GM18873 (cell line): ENCODE measurements around the gene PPP1CB.
A peak's percentile ranks its signal among the peaks of the same experiment; 100 is the strongest.

Experiments used
- ATAC-seq: cut with Tn5 transposase; IDR thresholded peaks from one replicate; pipeline ENCODE4 v1.9.1; 2021; ENCODE audit warnings: mild to moderate bottlenecking, moderate library complexity, moderate number of reproducible peaks; ENCODE audit not compliant: unreplicated experiment, low FRiP score

Gene PPP1CB

GRCh38 chr2:28751252-28751955 lies at the start of gene PPP1CB:
Gene PPP1CB, plus strand, starts transcription at chr2:28751830. Its CDS starts 295 bp downstream, at chr2:28752125.
- ATAC-seq, result peak; percentile 82

- no peak for ATAC-seq
Observed at GRCh38 chr2:28702415-28702861, 49.2 kb upstream of the PPP1CB start.

- ATAC-seq, result no peak
Observed at GRCh38 chr2:28702878-28703277, 48.8 kb upstream of the PPP1CB start.

- no peak for ATAC-seq
Observed at GRCh38 chr2:28704621-28705020, 47.0 kb upstream of the PPP1CB start.

- ATAC-seq, result no peak
Observed at GRCh38 chr2:28705751-28706440, 45.7 kb upstream of the PPP1CB start.

- ATAC-seq, result no peak
Observed at GRCh38 chr2:28707592-28707991, 44.0 kb upstream of the PPP1CB start.

DNA sequence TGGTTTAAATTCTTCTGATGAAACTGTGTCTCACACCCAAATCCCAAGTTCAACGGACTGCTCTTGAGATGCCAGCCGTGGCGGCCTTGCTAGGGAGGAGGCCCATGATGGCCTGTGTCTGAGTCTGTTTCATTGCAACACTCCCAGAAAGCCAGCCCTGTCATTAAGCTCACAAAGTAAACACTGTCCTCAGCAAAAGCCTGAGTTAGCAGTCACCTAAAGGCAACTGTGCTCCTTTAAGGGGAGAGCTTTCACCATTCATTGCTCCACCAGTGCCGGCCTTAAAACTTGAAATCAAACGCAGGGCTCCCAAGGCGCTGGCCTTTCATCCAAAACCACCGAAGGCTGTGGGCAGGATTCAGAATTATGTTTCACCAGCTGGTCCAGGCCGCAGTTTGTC lies 42.5 kb upstream of the PPP1CB start:
- no peak for ATAC-seq

GRCh38 chr2:28710545-28710944 lies 41.1 kb upstream of the PPP1CB start:
- ATAC-seq, result no peak

DNA sequence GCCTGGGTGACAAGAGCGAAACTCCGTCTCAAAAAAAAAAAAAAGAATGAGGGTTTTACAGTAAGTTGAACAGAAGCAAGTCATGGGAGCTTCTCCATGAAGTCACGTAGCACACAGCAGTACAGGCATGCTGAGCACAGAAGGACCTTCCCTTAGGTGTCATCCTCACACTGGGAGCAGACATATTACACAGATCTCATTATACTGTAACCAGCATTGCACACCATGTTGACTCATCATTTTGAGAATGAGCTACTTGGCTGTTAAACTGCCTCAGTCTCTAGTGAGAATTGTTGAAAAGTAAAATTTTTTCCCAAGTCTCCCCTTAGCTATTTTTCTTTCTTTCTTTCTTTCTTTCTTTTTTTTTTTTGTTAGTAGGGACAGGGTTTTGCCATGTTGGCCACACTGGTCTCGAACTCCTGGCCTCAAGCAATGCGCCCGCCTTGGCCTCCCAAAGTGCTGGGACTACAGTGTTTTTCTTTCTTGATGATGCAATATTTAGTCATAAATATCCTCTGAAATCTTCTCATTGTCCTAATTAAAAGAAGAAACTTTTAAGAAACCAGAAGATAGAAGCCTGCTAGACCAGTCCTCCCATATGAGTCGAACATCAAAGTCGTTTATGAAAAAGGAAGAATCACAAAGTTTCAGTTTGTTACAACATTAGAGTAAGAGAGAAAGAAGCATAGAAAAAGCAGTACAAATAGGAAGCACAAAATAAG lies 37.9 kb upstream of the PPP1CB start:
- no peak for ATAC-seq

DNA sequence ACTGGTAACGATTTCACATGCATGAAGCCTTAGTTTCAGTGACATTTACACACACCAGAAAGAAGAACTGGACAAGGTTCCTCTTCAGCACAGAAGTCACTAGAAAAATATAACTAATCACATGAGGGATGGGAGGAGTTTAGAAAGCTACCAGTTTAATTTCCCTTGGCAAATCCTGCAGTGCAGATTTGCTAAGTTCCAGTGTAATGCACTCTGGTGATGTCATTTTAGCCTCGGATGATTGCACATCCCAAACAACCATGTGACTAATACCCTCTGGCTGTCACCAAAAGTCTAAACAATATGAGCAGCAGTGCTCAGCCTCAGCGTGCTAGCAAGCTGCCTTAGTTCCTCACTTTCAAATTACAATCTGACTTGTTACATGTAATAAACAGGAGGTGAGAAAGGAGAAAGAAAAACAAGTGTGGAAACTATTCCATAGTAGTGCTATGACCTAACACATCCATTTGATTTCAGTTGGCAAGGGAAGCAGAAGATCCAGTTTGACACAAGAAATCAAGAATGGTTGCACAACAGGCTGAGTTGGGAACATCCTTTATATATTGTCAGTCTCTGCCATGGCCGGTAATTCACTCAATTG lies 35.3 kb upstream of the PPP1CB start:
- ATAC-seq, result no peak

DNA sequence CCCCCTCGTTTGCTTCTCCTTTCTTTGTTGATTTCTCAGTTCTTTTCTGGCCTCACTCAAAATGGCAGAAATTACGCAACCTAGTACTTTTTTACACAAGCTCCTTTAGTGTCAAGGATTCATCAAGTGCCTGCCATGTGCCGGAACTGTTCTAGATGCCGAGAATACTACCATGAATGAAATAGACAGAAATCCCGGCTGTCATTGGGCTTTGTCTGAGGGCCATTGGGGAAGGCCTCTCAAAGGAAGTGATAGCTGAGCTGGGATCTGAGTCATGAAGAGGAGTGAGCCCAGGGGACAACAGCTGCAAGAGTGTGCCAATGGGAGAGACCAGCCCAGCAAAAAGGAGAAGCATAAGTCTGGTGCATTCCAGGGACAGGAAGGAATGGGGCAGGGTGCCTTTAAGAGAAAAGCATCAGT lies 34.3 kb upstream of the PPP1CB start:
- ATAC-seq, result no peak

DNA sequence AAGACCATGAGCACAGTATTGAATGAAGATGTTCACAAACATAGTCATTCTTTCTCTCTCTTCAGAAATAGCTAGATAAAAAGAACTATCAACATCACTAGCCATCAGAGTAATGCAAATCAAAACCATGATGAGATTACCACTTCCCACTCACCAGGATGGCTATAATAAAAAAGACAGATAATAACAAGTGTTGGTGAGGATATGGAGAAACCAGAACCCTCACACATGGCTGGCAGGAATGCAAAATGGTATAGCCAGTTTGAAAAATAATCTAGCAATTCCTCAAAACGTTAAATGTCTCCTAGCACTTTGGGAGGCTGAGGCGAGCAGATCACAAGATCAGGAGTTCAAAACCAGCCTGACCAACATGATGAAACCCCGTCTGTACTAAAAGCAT lies 31.3 kb upstream of the PPP1CB start:
- ATAC-seq, result no peak

DNA sequence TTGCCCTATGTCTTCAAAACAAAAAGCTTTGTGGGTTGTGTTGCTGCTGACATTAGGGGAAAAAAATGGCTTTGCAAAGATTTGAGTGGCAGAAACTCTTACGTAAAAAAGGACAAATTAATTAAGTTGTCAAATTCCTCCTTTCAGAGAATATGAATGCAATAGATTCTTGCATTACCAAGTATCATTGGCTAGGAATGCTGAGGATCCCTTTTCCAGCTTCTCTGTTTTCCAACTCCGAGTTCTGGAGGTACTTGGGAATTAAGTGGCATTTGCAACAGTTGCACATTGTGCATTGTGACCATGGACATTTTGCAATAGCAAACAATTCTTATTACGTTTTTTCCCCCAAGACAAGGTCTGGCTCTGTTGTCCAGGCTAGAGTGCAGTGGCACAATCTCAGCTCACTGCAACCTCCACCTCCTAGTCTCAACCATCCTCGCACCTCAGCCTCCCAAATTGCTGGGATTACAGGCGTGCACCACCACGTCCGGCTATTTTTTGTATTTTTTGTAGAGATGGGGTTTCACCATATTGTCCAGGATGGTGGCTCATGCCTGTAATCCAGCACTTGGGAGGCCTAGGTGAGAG lies 29.9 kb upstream of the PPP1CB start:
- ATAC-seq, result no peak

DNA sequence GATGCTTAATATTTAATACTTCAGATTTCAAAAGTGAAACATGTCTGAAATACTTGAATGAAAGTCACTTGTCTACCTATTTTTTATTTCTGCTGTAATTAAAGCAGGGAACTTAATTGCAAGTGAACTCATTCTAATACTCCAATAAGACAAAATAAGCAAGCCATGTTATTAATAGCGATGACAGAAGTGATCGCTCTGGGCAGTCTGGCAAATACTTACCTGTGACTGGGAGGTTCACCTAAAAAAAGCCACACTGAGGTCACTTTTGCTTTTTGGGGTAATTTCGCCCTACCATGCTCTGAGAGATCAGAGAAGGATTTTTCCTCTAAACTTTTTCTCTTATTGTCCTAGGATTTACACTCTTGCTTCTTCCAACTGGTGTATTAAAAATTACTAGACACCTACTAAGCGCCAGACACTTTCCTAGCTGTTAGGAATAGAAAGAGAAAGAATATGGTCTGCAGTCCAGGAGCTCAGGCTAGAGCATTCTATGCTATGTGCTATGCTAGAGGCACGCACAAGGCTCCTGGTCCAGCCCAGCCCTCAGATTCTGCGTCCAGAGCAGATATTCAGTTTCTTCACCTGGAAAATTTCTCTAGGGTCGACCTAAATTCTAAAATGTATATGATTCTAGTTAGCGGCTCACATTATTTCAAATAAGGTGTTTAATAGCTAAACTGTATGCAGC lies 26.5 kb upstream of the PPP1CB start:
- ATAC-seq, result no peak

GRCh38 chr2:28726177-28726576 lies 25.5 kb upstream of the PPP1CB start:
- no peak for ATAC-seq

GRCh38 chr2:28729698-28730097 lies 21.9 kb upstream of the PPP1CB start:
- ATAC-seq, result no peak

DNA sequence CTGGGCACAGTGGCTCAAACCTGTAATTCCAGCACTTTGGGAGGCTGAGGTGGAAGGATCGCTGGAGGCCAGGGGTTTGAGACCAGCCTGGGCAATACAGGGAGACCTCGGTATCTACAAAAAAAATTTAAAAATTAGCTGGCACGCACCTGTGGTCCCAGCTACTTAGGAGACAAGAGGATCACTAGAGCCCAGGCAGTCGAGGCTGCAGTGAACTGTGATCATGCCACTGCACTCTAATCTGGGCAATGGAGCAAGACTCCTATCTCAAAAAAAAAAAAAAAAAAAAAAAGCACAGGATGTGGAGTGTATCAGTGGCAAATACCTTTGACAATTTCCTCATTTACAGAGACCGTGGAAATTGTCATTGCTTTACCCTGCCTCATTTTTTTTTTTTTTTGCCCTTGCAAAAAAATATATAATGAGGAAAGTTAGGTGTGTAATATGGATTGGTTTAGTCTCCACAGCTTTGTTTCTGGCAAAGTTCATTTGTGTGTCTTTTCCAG lies 20.9 kb upstream of the PPP1CB start:
- ATAC-seq, result no peak

DNA sequence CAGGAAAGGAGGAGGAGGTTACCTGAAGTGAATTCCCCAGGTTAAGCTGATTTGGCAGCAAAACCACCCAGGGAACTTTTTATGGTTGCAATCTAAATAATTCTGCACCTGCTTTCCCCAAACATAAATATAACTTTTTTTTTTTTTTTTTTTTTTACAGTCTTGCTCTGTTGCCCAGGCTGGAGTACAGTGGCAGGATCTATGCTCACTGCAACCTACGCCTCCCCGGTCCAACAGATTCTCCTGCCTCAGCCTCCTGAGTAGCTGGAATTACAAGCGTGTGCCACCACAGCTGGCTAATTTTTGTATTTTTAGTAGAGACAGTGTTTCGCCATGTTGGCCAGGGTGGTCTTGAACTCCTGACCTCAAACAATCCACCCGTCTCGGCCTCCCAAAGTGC lies 16.1 kb upstream of the PPP1CB start:
- ATAC-seq, result no peak

GRCh38 chr2:28736034-28736433 lies 15.6 kb upstream of the PPP1CB start:
- ATAC-seq, result no peak

GRCh38 chr2:28737655-28738054 lies 14.0 kb upstream of the PPP1CB start:
- no peak for ATAC-seq
